A549 (cell line): ENCODE results near the gene DYSF. TPM values are rescaled to one million over a fixed set of nuclear protein-coding genes. Genes with fewer than 3 reads are reported as not detected.

ENCODE experiments used
- ATAC-seq, 2 experiments: fragments of 200-7000 bp in 1 of 2; fragments of >200 bp in 1 of 2; cut with Nextera tagmentation in 1 of 2; cut with Tn5 transposase in 1 of 2; 3 replicates each; pipeline versions ENCODE4 v1.8.0 to v1.9.1; 2018 to 2020; ENCODE audit warnings: mild to moderate bottlenecking in 1 of 2, moderate library complexity in 1 of 2
- CTCF ChIA-PET: fragments of 300-600 bp; sonication (Branson Sonifier 250); formaldehyde crosslinking; extraction: SDS; loops from one replicate; lab custom pipeline; 2021; ENCODE audit warnings: antibody characterized with exemption, inconsistent platforms; lab: Yijun Ruan, JAX
- POLR2A ChIA-PET: fragments of 350-600 bp; formaldehyde crosslinking; extraction: SDS; loops from one replicate; lab custom pipeline; 2021; ENCODE audit warnings: antibody characterized with exemption, inconsistent platforms; lab: Yijun Ruan, JAX
- DNase-seq, 2 experiments: peaks; one replicate each; pipeline versions ENCODE4 v3.0.0 to v3.0.0-alpha.2; 2011 to 2016; ENCODE audit warnings: low read depth in 1 of 2, low spot score in 1 of 2
- FAIRE-seq: peaks from 2 replicates; lab custom pipeline; 2011; peaks lifted over from hg19 to GRCh38; lab: Jason Lieb, UNC
- H3K27ac ChIP-seq, 2 experiments: fragments of >200 bp; sonication (Bioruptor Twin); formaldehyde crosslinking; 3 replicates each; pipeline ENCODE4 v1.5.1; 2016 to 2017
- H3K4me1 ChIP-seq: fragments of >200 bp; sonication (Bioruptor Twin); formaldehyde crosslinking; 3 replicates; pipeline ENCODE4 v1.6.1; 2016
- H3K4me2 ChIP-seq: fragments of >200 bp; sonication (Bioruptor Twin); formaldehyde crosslinking; 3 replicates; pipeline ENCODE4 v1.6.1; 2016
- H3K4me3 ChIP-seq: fragments of >200 bp; sonication (Bioruptor Twin); formaldehyde crosslinking; 3 replicates; pipeline ENCODE4 v1.5.1; 2016
- H3K9me3 ChIP-seq: fragments of >200 bp; sonication (Bioruptor Twin); formaldehyde crosslinking; 3 replicates; pipeline ENCODE4 v1.6.1; 2016
- CBX2 ChIP-seq: fragments of 200-600 bp; sonication (generic); IDR thresholded peaks from 2 replicates; pipeline ENCODE4 v1.6.1; 2016; ENCODE audit warnings: low read depth, mild to moderate bottlenecking, borderline replicate concordance
- CHD2 ChIP-seq: fragments of 150-350 bp; IDR thresholded peaks from 2 replicates; pipeline ENCODE4 v1.6.1; 2014; ENCODE audit warnings: low read length; ENCODE audit not compliant: partially characterized antibody
- ESRRA ChIP-seq: fragments of 150-350 bp; IDR thresholded peaks from 2 replicates; pipeline ENCODE4 v1.6.1; 2014; ENCODE audit warnings: mild to moderate bottlenecking, low read length, borderline replicate concordance
- FOSB ChIP-seq: fragments of 250-450 bp; sonication (Bioruptor Pico); IDR thresholded peaks from 2 replicates; pipeline ENCODE4 v1.5.0; 2020; ENCODE audit warnings: mild to moderate bottlenecking, moderate library complexity
- FOSL2 ChIP-seq, 2 experiments: fragments of 450-650 bp in 1 of 2; fragments of >200 bp in 1 of 2; sonication (Bioruptor Twin) in 1 of 2; formaldehyde crosslinking; IDR thresholded peaks; 2 replicates each; pipeline versions ENCODE4 v1.5.0 to v1.6.1; 2016 to 2020; ENCODE audit warnings: mild to moderate bottlenecking in 1 of 2, moderate library complexity in 1 of 2
- GATA3 ChIP-seq: IDR thresholded peaks from 2 replicates; pipeline ENCODE4 v1.6.1; 2012; ENCODE audit warnings: borderline replicate concordance
- HOXB5 ChIP-seq: fragments of 250-450 bp; sonication (Bioruptor Pico); IDR thresholded peaks from 2 replicates; pipeline ENCODE4 v1.5.0; 2020; ENCODE audit warnings: mild to moderate bottlenecking, moderate library complexity
- JUN ChIP-seq, 2 experiments: fragments of >200 bp; sonication (Bioruptor Twin); formaldehyde crosslinking; IDR thresholded peaks; 2 replicates in 1 of 2; 3 replicates in 1 of 2; pipeline ENCODE4 v1.6.1; 2016 to 2017
- KDM1A ChIP-seq: fragments of 200-600 bp; sonication (generic); IDR thresholded peaks from 2 replicates; pipeline ENCODE4 v1.6.1; 2016; ENCODE audit warnings: low read depth, mild to moderate bottlenecking
- MAZ ChIP-seq: fragments of 150-350 bp; IDR thresholded peaks from 2 replicates; pipeline ENCODE4 v1.6.1; 2014; ENCODE audit warnings: antibody characterized with exemption, low read depth, low read length, borderline replicate concordance
- MYC ChIP-seq: IDR thresholded peaks from 2 replicates; pipeline ENCODE4 v1.6.1; 2012; ENCODE audit warnings: mild to moderate bottlenecking, inconsistent platforms, low read length, improper control_type of control experiment, borderline replicate concordance
- NPAS2 ChIP-seq: fragments of 250-450 bp; sonication (Bioruptor Pico); IDR thresholded peaks from 2 replicates; pipeline ENCODE4 v1.8.0; 2022; ENCODE audit warnings: mild to moderate bottlenecking, moderate library complexity, borderline replicate concordance
- PHF8 ChIP-seq: fragments of 200-600 bp; sonication (generic); IDR thresholded peaks from 2 replicates; pipeline ENCODE4 v1.6.1; 2016; ENCODE audit warnings: low read depth, mild to moderate bottlenecking, antibody characterized with exemption, moderate library complexity, borderline replicate concordance
- POLR2A ChIP-seq: IDR thresholded peaks from 2 replicates; pipeline ENCODE4 v1.6.1; 2012; ENCODE audit warnings: mild to moderate bottlenecking, low read length
- RAD21 ChIP-seq, 2 experiments: fragments of >200 bp in 1 of 2; sonication (Bioruptor Twin) in 1 of 2; formaldehyde crosslinking in 1 of 2; IDR thresholded peaks in 1 of 2; conservative IDR thresholded peaks in 1 of 2; 2 replicates in 1 of 2; 3 replicates in 1 of 2; pipeline ENCODE4 v1.6.1; 2012 to 2018; ENCODE audit warnings: inconsistent platforms in 1 of 2
- RCOR1 ChIP-seq: fragments of 150-350 bp; IDR thresholded peaks from 2 replicates; pipeline ENCODE4 v1.6.1; 2014; ENCODE audit warnings: antibody characterized with exemption, low read length, low read depth
- SMC3 ChIP-seq: fragments of >200 bp; sonication (Bioruptor Twin); formaldehyde crosslinking; IDR thresholded peaks from 3 replicates; pipeline ENCODE4 v1.6.1; 2018; ENCODE audit warnings: inconsistent platforms
- SREBF2 ChIP-seq: fragments of 450-650 bp; IDR thresholded peaks from 2 replicates; pipeline ENCODE4 v1.6.1; 2014; ENCODE audit warnings: mild to moderate bottlenecking, moderate library complexity
- ZC3H11A ChIP-seq: fragments of 450-650 bp; IDR thresholded peaks from 2 replicates; pipeline ENCODE4 v1.6.1; 2014; ENCODE audit warnings: antibody characterized with exemption, mild to moderate bottlenecking
- ZFP36 ChIP-seq: fragments of 450-650 bp; IDR thresholded peaks from 2 replicates; pipeline ENCODE4 v1.6.1; 2014; ENCODE audit warnings: borderline replicate concordance; ENCODE audit not compliant: partially characterized antibody
- ZNF302 ChIP-seq: fragments of 250-450 bp; sonication (Bioruptor Pico); IDR thresholded peaks from 2 replicates; pipeline ENCODE4 v1.9.0; 2021; ENCODE audit warnings: inconsistent platforms, mild to moderate bottlenecking, moderate library complexity
- WGBS: methylation state at CpG from one replicate; pipeline ENCODE4 v1.1.6; 2017; ENCODE audit errors: missing lambda C conversion rate; 5-methylcytosine and 5-hydroxymethylcytosine counted together
- polyA plus RNA-seq, 4 experiments: library from polyadenylated mRNA; depleted of rRNA in 3 of 4; stranded (reverse); fragments of >200 nt; fragmentation: RNase III in 1 of 4; extraction: RNeasy Plus Mini Kit Qiagen cat#74134 plus additional on column Dnase treatment in 1 of 4; gene quantifications; 2 replicates in 3 of 4; 3 replicates in 1 of 4; pipeline ENCODE4 v1.2.3, GENCODE V29; 2011 to 2017
- TF ChIP-seq, protein P1 (sequence below): fragments of >200 bp; sonication (Bioruptor Twin); formaldehyde crosslinking; IDR thresholded peaks from 3 replicates; pipeline ENCODE4 v1.5.1; 2016
- TF ChIP-seq, protein P2 (sequence below): fragments of 150-350 bp; IDR thresholded peaks from 2 replicates; pipeline ENCODE4 v1.6.1; 2014; ENCODE audit warnings: low read depth, mild to moderate bottlenecking, low read length
- TF ChIP-seq, protein P3 (sequence below): fragments of 250-450 bp; sonication (Bioruptor Pico); IDR thresholded peaks from 2 replicates; pipeline ENCODE4 v1.5.0; 2021; ENCODE audit warnings: mild to moderate bottlenecking, moderate library complexity, borderline replicate concordance
- TF ChIP-seq, protein P4 (sequence below): fragments of 250-450 bp; sonication (Bioruptor Pico); IDR thresholded peaks from 2 replicates; pipeline ENCODE4 v1.5.0; 2020; ENCODE audit warnings: low read depth, mild to moderate bottlenecking, moderate library complexity

The DYSF gene
- polyA plus RNA-seq, 2 of the 4 experiments (the other 2 are of a cell fraction) = 0.36 to 0.98 TPM

DNA sequence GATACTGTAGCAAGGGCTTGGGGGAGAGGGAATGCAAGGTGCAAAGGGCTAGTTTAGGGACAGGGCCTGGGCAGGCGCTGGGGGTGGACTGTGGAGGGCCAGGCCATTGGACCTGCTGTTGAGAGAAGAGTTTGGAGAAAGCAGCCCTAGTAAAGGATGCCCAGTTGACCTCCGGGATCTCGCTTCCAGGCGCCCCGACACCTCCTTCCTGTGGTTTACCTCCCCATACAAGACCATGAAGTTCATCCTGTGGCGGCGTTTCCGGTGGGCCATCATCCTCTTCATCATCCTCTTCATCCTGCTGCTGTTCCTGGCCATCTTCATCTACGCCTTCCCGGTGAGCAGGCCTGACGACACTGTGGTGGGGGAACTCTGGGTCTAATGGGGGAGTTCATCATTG is 229.0 kb downstream of the DYSF start:
- Histone ChIP-seq H3K27ac (no peak overlapping the region), H3K4me3 (no peak overlapping the region), H3K4me1 (no peaks in the 10 kb centered on the region), H3K9me3 (no peaks in the 10 kb centered on the region), H3K4me2 (no peak overlapping the region)
- POLR2A ChIA-PET = no interaction called here
- ATAC-seq (no peak), DNase-seq (no peak), FAIRE-seq (no peak)
- TF ChIP-seq MYC (no peak), HOXB5 (CRISPR knock-in tag) (no peak), POLR2A (no peak), JUN (IDR thresholded peaks at IDR 0.05) (no peak), ZFP36 (no peak), RAD21 (conservative IDR thresholded peaks at IDR 0.05 in 1 of 2, IDR thresholded peaks at IDR 0.05 in 1 of 2) (no peak), SREBF2 (no peak), ZNF302 (CRISPR knock-in tag) (no peak), CBX2 (no peak), ZC3H11A (no peak), ESRRA (no peak)
- TF ChIP-seq, protein P1, sequence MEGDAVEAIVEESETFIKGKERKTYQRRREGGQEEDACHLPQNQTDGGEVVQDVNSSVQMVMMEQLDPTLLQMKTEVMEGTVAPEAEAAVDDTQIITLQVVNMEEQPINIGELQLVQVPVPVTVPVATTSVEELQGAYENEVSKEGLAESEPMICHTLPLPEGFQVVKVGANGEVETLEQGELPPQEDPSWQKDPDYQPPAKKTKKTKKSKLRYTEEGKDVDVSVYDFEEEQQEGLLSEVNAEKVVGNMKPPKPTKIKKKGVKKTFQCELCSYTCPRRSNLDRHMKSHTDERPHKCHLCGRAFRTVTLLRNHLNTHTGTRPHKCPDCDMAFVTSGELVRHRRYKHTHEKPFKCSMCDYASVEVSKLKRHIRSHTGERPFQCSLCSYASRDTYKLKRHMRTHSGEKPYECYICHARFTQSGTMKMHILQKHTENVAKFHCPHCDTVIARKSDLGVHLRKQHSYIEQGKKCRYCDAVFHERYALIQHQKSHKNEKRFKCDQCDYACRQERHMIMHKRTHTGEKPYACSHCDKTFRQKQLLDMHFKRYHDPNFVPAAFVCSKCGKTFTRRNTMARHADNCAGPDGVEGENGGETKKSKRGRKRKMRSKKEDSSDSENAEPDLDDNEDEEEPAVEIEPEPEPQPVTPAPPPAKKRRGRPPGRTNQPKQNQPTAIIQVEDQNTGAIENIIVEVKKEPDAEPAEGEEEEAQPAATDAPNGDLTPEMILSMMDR = no peak
- TF ChIP-seq, protein P2, sequence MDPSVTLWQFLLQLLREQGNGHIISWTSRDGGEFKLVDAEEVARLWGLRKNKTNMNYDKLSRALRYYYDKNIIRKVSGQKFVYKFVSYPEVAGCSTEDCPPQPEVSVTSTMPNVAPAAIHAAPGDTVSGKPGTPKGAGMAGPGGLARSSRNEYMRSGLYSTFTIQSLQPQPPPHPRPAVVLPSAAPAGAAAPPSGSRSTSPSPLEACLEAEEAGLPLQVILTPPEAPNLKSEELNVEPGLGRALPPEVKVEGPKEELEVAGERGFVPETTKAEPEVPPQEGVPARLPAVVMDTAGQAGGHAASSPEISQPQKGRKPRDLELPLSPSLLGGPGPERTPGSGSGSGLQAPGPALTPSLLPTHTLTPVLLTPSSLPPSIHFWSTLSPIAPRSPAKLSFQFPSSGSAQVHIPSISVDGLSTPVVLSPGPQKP = no peak
- CTCF ChIA-PET = interaction anchor here (0.9 kb wide), 1 partner anchor 465 kb away, joined by 3 read pairs; no protein-coding TSS in a partner anchor
- WGBS = 74% methylated on average over 11 of the region's 11 CpGs

DNA sequence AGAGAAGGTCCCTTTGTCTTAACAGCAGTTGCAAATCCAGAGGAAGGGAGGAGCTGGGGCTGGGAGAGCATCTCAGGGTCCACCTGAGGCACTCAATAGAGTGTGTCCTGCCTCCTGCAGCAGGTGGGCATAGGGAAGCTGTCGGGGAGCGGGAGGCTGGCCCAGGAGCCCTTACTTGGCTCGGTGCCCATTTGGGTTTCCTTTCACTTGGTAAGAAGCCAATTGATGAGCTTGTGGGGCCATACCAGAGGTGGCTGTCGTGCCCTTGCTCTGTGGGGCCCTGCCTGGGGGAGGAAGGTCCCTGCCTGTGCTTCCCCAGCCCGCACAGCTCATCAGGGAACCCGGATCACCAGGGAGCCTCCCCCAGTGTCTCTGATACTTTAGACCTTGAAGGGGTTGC is 229.7 kb downstream of the DYSF start:
- no peak overlapping the region for H3K4me2 ChIP-seq
- DNase-seq (no peak), ATAC-seq (no peak), FAIRE-seq (no peak)
- 52% methylated on average over 6 of the region's 6 CpGs for WGBS
- TF ChIP-seq MAZ (no peak), GATA3 (no peak), SMC3 (no peak), NPAS2 (CRISPR knock-in tag) (no peak), KDM1A (no peak), RCOR1 (no peak), PHF8 (no peak), CBX2 (no peak), CHD2 (no peak), FOSB (CRISPR knock-in tag) (no peak), FOSL2 (IDR thresholded peaks at IDR 0.05) (no peak), FOSL2 (CRISPR knock-in tag; IDR thresholded peaks at IDR 0.05) (no peak)
- TF ChIP-seq, protein P3, sequence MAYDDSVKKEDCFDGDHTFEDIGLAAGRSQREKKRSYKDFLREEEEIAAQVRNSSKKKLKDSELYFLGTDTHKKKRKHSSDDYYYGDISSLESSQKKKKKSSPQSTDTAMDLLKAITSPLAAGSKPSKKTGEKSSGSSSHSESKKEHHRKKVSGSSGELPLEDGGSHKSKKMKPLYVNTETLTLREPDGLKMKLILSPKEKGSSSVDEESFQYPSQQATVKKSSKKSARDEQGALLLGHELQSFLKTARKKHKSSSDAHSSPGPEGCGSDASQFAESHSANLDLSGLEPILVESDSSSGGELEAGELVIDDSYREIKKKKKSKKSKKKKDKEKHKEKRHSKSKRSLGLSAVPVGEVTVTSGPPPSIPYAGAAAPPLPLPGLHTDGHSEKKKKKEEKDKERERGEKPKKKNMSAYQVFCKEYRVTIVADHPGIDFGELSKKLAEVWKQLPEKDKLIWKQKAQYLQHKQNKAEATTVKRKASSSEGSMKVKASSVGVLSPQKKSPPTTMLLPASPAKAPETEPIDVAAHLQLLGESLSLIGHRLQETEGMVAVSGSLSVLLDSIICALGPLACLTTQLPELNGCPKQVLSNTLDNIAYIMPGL (CRISPR knock-in tag) = no peak
- TF ChIP-seq, protein P4, sequence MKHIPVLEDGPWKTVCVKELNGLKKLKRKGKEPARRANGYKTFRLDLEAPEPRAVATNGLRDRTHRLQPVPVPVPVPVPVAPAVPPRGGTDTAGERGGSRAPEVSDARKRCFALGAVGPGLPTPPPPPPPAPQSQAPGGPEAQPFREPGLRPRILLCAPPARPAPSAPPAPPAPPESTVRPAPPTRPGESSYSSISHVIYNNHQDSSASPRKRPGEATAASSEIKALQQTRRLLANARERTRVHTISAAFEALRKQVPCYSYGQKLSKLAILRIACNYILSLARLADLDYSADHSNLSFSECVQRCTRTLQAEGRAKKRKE (CRISPR knock-in tag) = no peak
- H3K27ac ChIP-seq = no peak overlapping the region
- H3K4me1 ChIP-seq = no peaks in the 10 kb centered on the region
- CTCF ChIA-PET = no interaction called here
- H3K9me3 ChIP-seq = no peaks in the 10 kb centered on the region
- POLR2A ChIA-PET = no interaction called here
- no peak overlapping the region for H3K4me3 ChIP-seq
